K562 (cell line): ENCODE measurements around the gene HBG1. TPM values are rescaled to one million over a fixed set of nuclear protein-coding genes. Genes with fewer than 3 reads are reported as not detected.
A peak's percentile ranks its signal among the peaks of the same experiment; 100 is the strongest.

Source experiments
- ATAC-seq: fragments of 200-7000 bp; cut with Tn5 transposase; 3 replicates; pipeline ENCODE4 v1.9.1; 2020; ENCODE audit warnings: moderate library complexity
- BruUV-seq: library from RNA; stranded (reverse); fragments of 400-500 nt; replicated peaks from 2 replicates; lab custom pipeline; 2021; lab: Mats Ljungman, UMichigan
- CTCF ChIA-PET: fragments of 300-600 bp; formaldehyde crosslinking; extraction: SDS; loops from one replicate; lab custom pipeline; 2021; ENCODE audit warnings: low intra/inter-chr PET ratio; lab: Yijun Ruan, JAX
- POLR2A ChIA-PET: fragments of 300-600, 350-650 bp; sonication (Branson Sonifier 250); formaldehyde crosslinking; extraction: SDS; loops from one replicate; lab custom pipeline; 2021; ENCODE audit warnings: antibody characterized with exemption, inconsistent platforms; lab: Yijun Ruan, JAX
- DNase-seq, 4 experiments: peaks; one replicate each; pipeline versions ENCODE4 v3.0.0 to v3.0.0-alpha.2; 2011 to 2018; ENCODE audit warnings: low spot score in 3 of 4, mixed read lengths in 3 of 4; ENCODE audit errors: extremely low read depth in 1 of 4
- FAIRE-seq: peaks from 2 replicates; lab custom pipeline; 2011; peaks lifted over from hg19 to GRCh38; lab: Jason Lieb, UNC
- H2AFZ ChIP-seq: 2 replicates; pipeline ENCODE4 v1.6.0; 2011; ENCODE audit warnings: low read depth, low read length, control low read depth, inconsistent platforms
- H3K27ac ChIP-seq: fragments of 200-600 bp; 3 replicates; pipeline ENCODE4 v1.8.0; 2011; ENCODE audit warnings: low read depth, mild to moderate bottlenecking, control low read depth, inconsistent platforms, low read length, moderate library complexity, mixed read lengths; ENCODE audit errors: extremely low read depth
- H3K27me3 ChIP-seq, 2 experiments: fragments of 300-600 bp in 1 of 2; 2 replicates in 1 of 2; 3 replicates in 1 of 2; pipeline versions ENCODE4 v1.6.0 to v1.8.0; 2011; ENCODE audit warnings: inconsistent platforms in 2 of 2, low read length in 2 of 2, mild to moderate bottlenecking in 1 of 2, mixed read lengths in 1 of 2, moderate library complexity in 1 of 2; ENCODE audit not compliant: control insufficient read depth in 2 of 2, insufficient read depth in 2 of 2
- H3K36me3 ChIP-seq: fragments of 300-600 bp; 3 replicates; pipeline ENCODE4 v1.8.0; 2011; ENCODE audit warnings: mild to moderate bottlenecking, low read length, inconsistent platforms; ENCODE audit not compliant: control insufficient read depth, insufficient read depth
- H3K4me1 ChIP-seq, 2 experiments: fragments of 200-600 bp in 1 of 2; replicated peaks in 1 of 2; 2 replicates in 1 of 2; 3 replicates in 1 of 2; pipeline versions ENCODE4 v1.5.1 to v1.8.0; 2011; ENCODE audit warnings: inconsistent platforms in 2 of 2, low read length in 2 of 2, mild to moderate bottlenecking in 1 of 2, mixed read lengths in 1 of 2, moderate library complexity in 1 of 2; ENCODE audit not compliant: control insufficient read depth in 2 of 2, insufficient read depth in 2 of 2
- H3K4me2 ChIP-seq: 2 replicates; pipeline ENCODE4 v1.6.1; 2011; ENCODE audit warnings: low read length, control low read depth, inconsistent platforms, mixed read lengths; ENCODE audit not compliant: insufficient read depth
- H3K4me3 ChIP-seq: fragments of 200-600 bp; sonication (generic), shearing (Covaris generic); 2 replicates; pipeline ENCODE4 v1.5.1; 2016; ENCODE audit warnings: control low read depth, inconsistent platforms
- H3K79me2 ChIP-seq: fragments of 200-600 bp; 3 replicates; pipeline ENCODE4 v1.8.0; 2011; ENCODE audit warnings: low read length, inconsistent platforms; ENCODE audit not compliant: control insufficient read depth, insufficient read depth
- H3K9ac ChIP-seq, 2 experiments: 2 replicates each; pipeline versions ENCODE4 v1.6.0 to v1.6.1; 2011; ENCODE audit warnings: low read depth in 2 of 2, low read length in 2 of 2, control low read depth in 1 of 2, inconsistent platforms in 1 of 2, mild to moderate bottlenecking in 1 of 2, mixed read lengths in 1 of 2; ENCODE audit not compliant: insufficient read depth in 1 of 2
- H3K9me1 ChIP-seq: one replicate; pipeline ENCODE4 v1.6.0; 2011; ENCODE audit warnings: inconsistent platforms, mild to moderate bottlenecking, low read length, moderate library complexity; ENCODE audit not compliant: control insufficient read depth, insufficient read depth
- H3K9me3 ChIP-seq: replicated peaks from 2 replicates; pipeline ENCODE4 v1.5.1; 2011; ENCODE audit warnings: low read depth, low read length, inconsistent platforms; ENCODE audit not compliant: control insufficient read depth, insufficient read depth
- H4K20me1 ChIP-seq: replicated peaks from 2 replicates; pipeline ENCODE4 v1.6.1; 2011; ENCODE audit warnings: low read length, inconsistent platforms, mixed read lengths; ENCODE audit not compliant: control insufficient read depth, insufficient read depth
- CHD1 ChIP-seq: fragments of 200-600 bp; sonication (generic); IDR thresholded peaks from one replicate; pipeline ENCODE4 v1.6.1; 2012; ENCODE audit warnings: mild to moderate bottlenecking, moderate library complexity, low read length, inconsistent platforms
- CHD4 ChIP-seq: fragments of 200-600 bp; sonication (generic); IDR thresholded peaks from 3 replicates; pipeline ENCODE4 v1.6.1; 2012; ENCODE audit warnings: low read depth, mild to moderate bottlenecking, mixed read lengths, low read length, inconsistent platforms; ENCODE audit not compliant: insufficient read depth, insufficient replicate concordance, poor library complexity, severe bottlenecking
- GATAD2A ChIP-seq: fragments of 450-650 bp; IDR thresholded peaks from 2 replicates; pipeline ENCODE4 v1.6.1; 2017
- HDAC6 ChIP-seq: IDR thresholded peaks from 2 replicates; pipeline ENCODE4 v1.6.1; 2012; ENCODE audit warnings: low read depth, mild to moderate bottlenecking, control low read depth, inconsistent platforms, low read length, moderate library complexity
- MCM2 ChIP-seq: fragments of 450-650 bp; IDR thresholded peaks from 2 replicates; pipeline ENCODE4 v1.6.1; 2017; ENCODE audit warnings: low read depth, mild to moderate bottlenecking
- NONO ChIP-seq, 2 experiments: fragments of 200-400 bp in 1 of 2; fragments of 450-650 bp in 1 of 2; formaldehyde crosslinking in 1 of 2; IDR thresholded peaks; 2 replicates each; pipeline ENCODE4 v1.6.1; 2017; ENCODE audit warnings: low read depth in 2 of 2, mild to moderate bottlenecking in 2 of 2, moderate library complexity in 2 of 2, low read length in 1 of 2
- NR2C1 ChIP-seq, 2 experiments: fragments of 450-650 bp; IDR thresholded peaks; 2 replicates each; pipeline ENCODE4 v1.6.1; 2017; ENCODE audit warnings: mild to moderate bottlenecking in 2 of 2, antibody characterized with exemption in 1 of 2, inconsistent platforms in 1 of 2, missing compliant biosample characterization in 1 of 2, missing genetic modification characterization in 1 of 2
- RBM14 ChIP-seq: fragments of 200-400 bp; formaldehyde crosslinking; IDR thresholded peaks from 2 replicates; pipeline ENCODE4 v1.6.1; 2018; ENCODE audit warnings: low read depth, mild to moderate bottlenecking, low read length, moderate library complexity, borderline replicate concordance; ENCODE audit not compliant: insufficient read depth
- SRSF9 ChIP-seq: fragments of 200-400 bp; formaldehyde crosslinking; IDR thresholded peaks from 2 replicates; pipeline ENCODE4 v1.6.1; 2017; ENCODE audit warnings: low read depth, low read length, borderline replicate concordance
- WGBS: fragments of 100-300 bp; shearing (Covaris generic); methylation state at CpG from one replicate; pipeline ENCODE4 v1.1.6; 2016; ENCODE audit warnings: low coverage, mixed read lengths; ENCODE audit not compliant: insufficient coverage; ENCODE audit errors: missing lambda C conversion rate; 5-methylcytosine and 5-hydroxymethylcytosine counted together
- in situ Hi-C: fragments of 300-500 bp; cut with MboI; formaldehyde crosslinking; loops from 4 replicates; pipeline ENCODE4 v1.15.0; 2018; ENCODE audit warnings: inconsistent platforms, mixed read lengths
- intact Hi-C: fragments of 100-400 bp; cut with micrococcal nuclease; formaldehyde crosslinking; loops from 2 replicates; pipeline ENCODE4 v1.14.2; 2022
- polyA plus RNA-seq, 8 experiments: library from polyadenylated mRNA; depleted of rRNA in 4 of 8; stranded (reverse) in 5 of 8; unstranded in 3 of 8; fragments of >200 nt; fragmentation: Nextera tagmentation in 2 of 8; fragmentation: Illumina TruSeq in 1 of 8; extraction: Ambion mirVana in 2 of 8; extraction: Trizol in 1 of 8; gene quantifications; 2 replicates each; pipeline versions ENCODE4 v1.2.1 to v1.2.3, GENCODE V29; 2011 to 2014; ENCODE audit warnings: inconsistent platforms in 1 of 8, missing spikeins in 1 of 8
- total RNA-seq, 7 experiments: library from RNA; depleted of rRNA in 6 of 7; stranded (reverse); fragments of >200 nt in 6 of 7; fragmentation: Illumina TruSeq in 2 of 7; extraction: Trizol in 2 of 7; gene quantifications; 2 replicates each; pipeline versions ENCODE4 v1.2.1 to v1.2.3, GENCODE V29; 2011 to 2021; ENCODE audit warnings: low replicate concordance in 1 of 7
- TF ChIP-seq, protein P1 (sequence below), 3 experiments: fragments of 200-800 bp in 1 of 3; fragments of 250-450 bp in 1 of 3; fragments of 450-650 bp in 1 of 3; sonication (Bioruptor Pico) in 1 of 3; sonication (Bioruptor generic) in 1 of 3; formaldehyde crosslinking in 1 of 3; IDR thresholded peaks; 2 replicates each; pipeline versions ENCODE4 v1.6.1 to v1.8.0; 2016 to 2022; ENCODE audit warnings: mild to moderate bottlenecking in 2 of 3, missing genetic modification characterization in 2 of 3, missing compliant biosample characterization in 1 of 3, moderate library complexity in 1 of 3

Gene HBG1
- total and polyA plus RNA-seq, 9 of the 15 experiments (the other 6 are each of a cell fraction or from before 2014, with no cell fraction given): 1,066 to 16,338 (median 4,898) TPM

DNA sequence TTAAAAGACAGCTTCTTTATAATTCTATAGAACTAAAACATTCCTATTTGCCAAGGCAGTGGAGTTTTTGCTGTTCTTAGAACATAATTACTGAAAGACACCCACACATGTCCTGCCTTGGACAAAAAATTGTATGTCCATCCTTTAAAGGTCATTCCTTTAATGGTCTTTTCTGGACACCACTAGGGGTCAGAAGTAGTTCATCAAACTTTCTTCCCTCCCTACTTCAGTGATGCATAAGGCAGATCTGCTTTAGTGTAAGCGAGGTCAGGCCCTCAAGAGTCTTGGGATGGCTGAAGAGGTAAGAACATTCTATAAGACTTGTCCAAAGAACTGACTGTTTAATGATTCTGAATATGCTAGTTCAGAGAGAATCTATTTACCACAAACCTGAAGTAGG, 44.9 kb downstream of the HBG1 start (continued):
- peak; percentile 41; the same call in 1 of the 2 replicates for TF ChIP-seq NR2C1 (IDR thresholded peaks at IDR 0.05)
- TF ChIP-seq NR2C1 (tag; IDR thresholded peaks at IDR 0.05): no peak

DNA sequence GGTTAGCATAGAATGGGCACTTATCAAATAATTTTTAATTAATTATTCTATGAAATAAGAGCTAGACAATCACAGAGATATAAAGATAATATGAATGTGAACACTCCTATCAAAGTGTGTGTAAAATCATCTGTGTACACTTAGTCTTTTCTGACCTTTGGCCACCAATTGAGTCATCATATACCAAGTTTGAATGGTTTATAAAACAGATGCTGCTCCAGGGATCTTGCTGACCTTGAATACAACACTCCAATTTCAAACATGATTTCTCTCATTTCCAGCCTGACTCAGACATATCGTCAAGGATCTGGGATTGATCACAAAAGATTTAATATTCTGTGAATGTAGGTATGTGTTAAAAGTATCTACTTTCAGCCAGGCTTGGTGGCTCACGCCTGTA, 46.3 kb downstream of the HBG1 start:
- CTCF ChIA-PET: interaction anchor here (2.7 kb wide), 1 partner anchor 88 kb away, joined by 38 read pairs; no protein-coding TSS in a partner anchor
- DNase-seq (peak in 2 of 4 experiments; percentile 18 to 27), ATAC-seq (no peak), FAIRE-seq (no peak)
- Histone ChIP-seq H3K4me1 (no peaks in the 10 kb centered on the region; a peak in 2 of 5 replicates), H3K4me2 (no peak overlapping the region), H2AFZ (no peak overlapping the region), H3K36me3 (no peaks in the 10 kb centered on the region), H3K27me3 (no peaks in the 10 kb centered on the region), H3K9me3 (no peaks in the 10 kb centered on the region), H4K20me1 (no peaks in the 10 kb centered on the region), H3K9ac (no peak overlapping the region), H3K9me1 (no peaks in the 10 kb centered on the region), H3K27ac (no peak overlapping the region), H3K4me3 (no peak overlapping the region), H3K79me2 (no peaks in the 10 kb centered on the region)
- TF ChIP-seq GATAD2A (no peak), HDAC6 (no peak), SRSF9 (no peak), RBM14 (no peak), NONO (IDR thresholded peaks at IDR 0.05; ENCODE audit: low read depth in 2 of 2, low read length in 1 of 2) (no peak), CHD1 (no peak), CHD4 (no peak), MCM2 (no peak)
- TF ChIP-seq, protein P1, sequence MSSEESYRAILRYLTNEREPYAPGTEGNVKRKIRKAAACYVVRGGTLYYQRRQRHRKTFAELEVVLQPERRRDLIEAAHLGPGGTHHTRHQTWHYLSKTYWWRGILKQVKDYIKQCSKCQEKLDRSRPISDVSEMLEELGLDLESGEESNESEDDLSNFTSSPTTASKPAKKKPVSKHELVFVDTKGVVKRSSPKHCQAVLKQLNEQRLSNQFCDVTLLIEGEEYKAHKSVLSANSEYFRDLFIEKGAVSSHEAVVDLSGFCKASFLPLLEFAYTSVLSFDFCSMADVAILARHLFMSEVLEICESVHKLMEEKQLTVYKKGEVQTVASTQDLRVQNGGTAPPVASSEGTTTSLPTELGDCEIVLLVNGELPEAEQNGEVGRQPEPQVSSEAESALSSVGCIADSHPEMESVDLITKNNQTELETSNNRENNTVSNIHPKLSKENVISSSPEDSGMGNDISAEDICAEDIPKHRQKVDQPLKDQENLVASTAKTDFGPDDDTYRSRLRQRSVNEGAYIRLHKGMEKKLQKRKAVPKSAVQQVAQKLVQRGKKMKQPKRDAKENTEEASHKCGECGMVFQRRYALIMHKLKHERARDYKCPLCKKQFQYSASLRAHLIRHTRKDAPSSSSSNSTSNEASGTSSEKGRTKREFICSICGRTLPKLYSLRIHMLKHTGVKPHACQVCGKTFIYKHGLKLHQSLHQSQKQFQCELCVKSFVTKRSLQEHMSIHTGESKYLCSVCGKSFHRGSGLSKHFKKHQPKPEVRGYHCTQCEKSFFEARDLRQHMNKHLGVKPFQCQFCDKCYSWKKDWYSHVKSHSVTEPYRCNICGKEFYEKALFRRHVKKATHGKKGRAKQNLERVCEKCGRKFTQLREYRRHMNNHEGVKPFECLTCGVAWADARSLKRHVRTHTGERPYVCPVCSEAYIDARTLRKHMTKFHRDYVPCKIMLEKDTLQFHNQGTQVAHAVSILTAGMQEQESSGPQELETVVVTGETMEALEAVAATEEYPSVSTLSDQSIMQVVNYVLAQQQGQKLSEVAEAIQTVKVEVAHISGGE (CRISPR knock-in tag; IDR thresholded peaks at IDR 0.05): no peak
- 66% methylated on average over 2 of the region's 2 CpGs for WGBS
- POLR2A ChIA-PET: no interaction called here
- intact Hi-C loops (loop anchor here (5.0 to 10.0 kb wide), 2 partner anchors 301 to 349 kb away; partner anchors contain the start of gene UBQLN3), in situ Hi-C loops (loop anchor here (5.0 kb wide), 1 partner anchor 99 kb away; the partner anchor contains the start of gene OR51B4)
- BruUV-seq: no TSS peak
